ENCODE data around the gene APC. TPM values are rescaled to one million over a fixed set of nuclear protein-coding genes. Genes with fewer than 3 reads are reported as not detected.
"Not testable (repeated sequence)": the region's sequence is repeated elsewhere in the genome, so short reads cannot be mapped to it uniquely, and the experiment has no call there.

APC gene
- total and polyA plus RNA-seq, 4 donors = 4.1 to 103 (median 23.1) TPM

DNA sequence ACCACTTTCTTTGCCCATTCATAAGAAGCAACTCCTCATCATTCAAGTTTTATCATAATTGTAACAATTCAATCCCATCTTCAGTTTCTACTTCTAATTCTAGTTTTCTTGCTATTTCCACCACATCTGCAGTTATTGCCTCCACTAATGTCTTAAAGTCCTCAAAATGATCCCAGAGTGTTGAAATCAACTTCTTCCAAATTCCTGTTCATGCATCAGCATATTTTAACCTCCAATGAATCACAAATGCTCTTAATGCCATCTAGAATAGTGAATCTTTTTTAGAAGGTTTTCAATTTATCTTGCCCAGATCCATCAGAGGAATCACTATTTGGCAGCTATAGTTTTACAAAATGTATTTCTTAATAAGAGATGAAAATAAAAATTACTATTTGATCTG is 120.2 kb downstream of the APC start:
- no peak for DNase-seq
- TF ChIP-seq, protein P1, sequence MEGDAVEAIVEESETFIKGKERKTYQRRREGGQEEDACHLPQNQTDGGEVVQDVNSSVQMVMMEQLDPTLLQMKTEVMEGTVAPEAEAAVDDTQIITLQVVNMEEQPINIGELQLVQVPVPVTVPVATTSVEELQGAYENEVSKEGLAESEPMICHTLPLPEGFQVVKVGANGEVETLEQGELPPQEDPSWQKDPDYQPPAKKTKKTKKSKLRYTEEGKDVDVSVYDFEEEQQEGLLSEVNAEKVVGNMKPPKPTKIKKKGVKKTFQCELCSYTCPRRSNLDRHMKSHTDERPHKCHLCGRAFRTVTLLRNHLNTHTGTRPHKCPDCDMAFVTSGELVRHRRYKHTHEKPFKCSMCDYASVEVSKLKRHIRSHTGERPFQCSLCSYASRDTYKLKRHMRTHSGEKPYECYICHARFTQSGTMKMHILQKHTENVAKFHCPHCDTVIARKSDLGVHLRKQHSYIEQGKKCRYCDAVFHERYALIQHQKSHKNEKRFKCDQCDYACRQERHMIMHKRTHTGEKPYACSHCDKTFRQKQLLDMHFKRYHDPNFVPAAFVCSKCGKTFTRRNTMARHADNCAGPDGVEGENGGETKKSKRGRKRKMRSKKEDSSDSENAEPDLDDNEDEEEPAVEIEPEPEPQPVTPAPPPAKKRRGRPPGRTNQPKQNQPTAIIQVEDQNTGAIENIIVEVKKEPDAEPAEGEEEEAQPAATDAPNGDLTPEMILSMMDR (IDR thresholded peaks at IDR 0.05; ENCODE audit: control extremely low read depth, extremely low read depth) = no peak
- H3K36me3 ChIP-seq (ENCODE audit: control insufficient read depth in 4 of 4, insufficient read depth in 4 of 4, low read length in 4 of 4) = peaks cover 0 to 3% (median 0%) of the 10 kb centered on the region in 4 donors
- H3K27ac ChIP-seq (ENCODE audit: low read depth in 1 of 2, low read length in 1 of 2) = no peak overlapping the region
- H3K27me3 ChIP-seq (ENCODE audit: control insufficient read depth in 3 of 3, insufficient read depth in 3 of 3, low read length in 2 of 3) = no peaks in the 10 kb centered on the region
- H3K9ac ChIP-seq (ENCODE audit: insufficient read depth in 1 of 2, low read length in 2 of 2) = no peak overlapping the region
- H3K4me1 ChIP-seq (ENCODE audit: control insufficient read depth in 5 of 5, insufficient read depth in 5 of 5, low read length in 5 of 5) = peaks cover 0 to 11% (median 9%) of the 10 kb centered on the region in 5 donors
- H3K9me3 ChIP-seq (ENCODE audit: control insufficient read depth in 4 of 4, insufficient read depth in 3 of 4, low read length in 3 of 4) = peaks cover 0 to 2% (median under 1%) of the 10 kb centered on the region in 4 donors
- H3K4me3 ChIP-seq = no peak overlapping the region
- ATAC-seq (ENCODE audit: insufficient read depth, low FRiP score) = no peak

DNA sequence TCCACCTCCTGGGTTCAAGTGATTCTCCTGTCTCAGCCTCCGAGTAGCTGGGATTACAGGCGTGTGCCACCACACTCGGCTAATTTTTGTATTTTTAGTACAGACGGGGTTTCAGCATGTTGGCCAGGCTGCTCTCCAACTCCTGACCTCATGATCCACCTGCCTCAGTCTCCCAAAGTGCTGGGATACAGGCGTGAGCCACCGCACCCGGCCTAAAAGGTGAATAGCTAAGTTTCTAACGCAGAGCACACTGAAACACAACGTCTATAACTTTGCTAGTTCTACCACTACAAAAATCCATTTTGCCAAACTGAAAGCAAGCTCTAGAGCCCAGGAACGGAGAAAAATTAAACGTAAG is 122.9 kb downstream of the APC start:
- not testable (repeated sequence) for H3K9me3 ChIP-seq (ENCODE audit: control insufficient read depth in 4 of 4, insufficient read depth in 3 of 4, low read length in 3 of 4); H3K27me3 ChIP-seq (ENCODE audit: control insufficient read depth in 3 of 3, insufficient read depth in 3 of 3, low read length in 2 of 3); ATAC-seq (ENCODE audit: insufficient read depth, low FRiP score); DNase-seq
- peak overlapping the region; percentile 88 to 98 for H3K9ac ChIP-seq (ENCODE audit: insufficient read depth in 1 of 2, low read length in 2 of 2)
- peak overlapping the region; percentile 55 for H3K4me3 ChIP-seq
- peaks cover 0 to 17% (median 9%) of the 10 kb centered on the region in 5 donors for H3K4me1 ChIP-seq (ENCODE audit: control insufficient read depth in 5 of 5, insufficient read depth in 5 of 5, low read length in 5 of 5)
- peak overlapping the region; percentile 82 to 88 for H3K27ac ChIP-seq (ENCODE audit: low read depth in 1 of 2, low read length in 1 of 2)
- peaks cover 3 to 13% (median 8%) of the 10 kb centered on the region in 4 donors for H3K36me3 ChIP-seq (ENCODE audit: control insufficient read depth in 4 of 4, insufficient read depth in 4 of 4, low read length in 4 of 4)
- WGBS, 2 donors = 76 to 80% methylated on average over 11 of the region's 11 CpGs

DNA sequence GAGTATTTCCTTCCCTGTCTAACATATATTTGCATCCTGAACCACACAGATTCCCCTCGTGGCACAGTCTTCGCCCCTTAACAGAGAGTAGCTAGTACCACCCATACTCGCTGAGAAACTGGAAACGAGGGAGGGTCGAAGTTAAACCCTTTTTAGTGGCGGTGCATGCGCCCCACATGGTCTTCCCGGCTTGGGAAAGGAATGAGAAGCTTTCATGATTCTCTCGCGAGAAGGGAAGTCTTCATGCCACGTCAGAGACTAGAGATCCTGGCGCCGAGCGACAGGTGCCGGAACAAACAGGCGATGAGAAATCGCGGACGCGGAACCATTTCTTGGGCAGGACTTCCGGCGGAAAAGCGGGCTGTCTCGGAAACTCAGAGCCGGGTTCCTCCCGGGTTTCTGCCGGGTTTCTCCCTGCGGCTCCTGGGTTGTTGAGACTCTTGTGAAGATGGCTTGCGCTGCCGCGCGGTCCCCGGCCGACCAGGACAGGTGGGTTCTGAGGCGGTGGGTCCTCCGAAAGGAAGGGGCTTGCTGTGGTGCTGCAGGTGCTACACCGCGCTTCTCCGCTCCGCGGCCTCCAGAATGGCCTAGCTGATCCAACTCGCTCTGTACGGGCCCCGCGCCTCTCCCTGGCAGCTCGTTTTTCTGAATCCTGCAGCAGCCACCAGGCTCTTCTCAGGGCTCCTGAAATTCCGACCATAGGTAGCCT is 123.4 kb downstream of the APC start, which contains the start of gene SRP19:
SRP19 (plus strand) TSS at position 359 of the 709 bp plus-strand sequence; CDS start at position 449, 90 bp downstream.
- DNase-seq (peak; percentile 96 to 99 (median 98)), ATAC-seq (ENCODE audit: insufficient read depth, low FRiP score) (peak; percentile 96)
- Histone ChIP-seq H3K9me3 (ENCODE audit: control insufficient read depth in 4 of 4, insufficient read depth in 3 of 4, low read length in 3 of 4) (no peaks in the 10 kb centered on the region), H3K27me3 (ENCODE audit: control insufficient read depth in 3 of 3, insufficient read depth in 3 of 3, low read length in 2 of 3) (no peaks in the 10 kb centered on the region), H3K4me1 (ENCODE audit: control insufficient read depth in 5 of 5, insufficient read depth in 5 of 5, low read length in 5 of 5) (peaks cover 0 to 17% (median 9%) of the 10 kb centered on the region in 5 donors), H3K27ac (ENCODE audit: low read depth in 1 of 2, low read length in 1 of 2) (peak within 1 kb of the TSS; percentile 84 to 93), H3K4me3 (peak within 1 kb of the TSS; percentile 99), H3K9ac (ENCODE audit: insufficient read depth in 1 of 2, low read length in 2 of 2) (peak within 1 kb of the TSS; percentile 92 to 98), H3K36me3 (ENCODE audit: control insufficient read depth in 4 of 4, insufficient read depth in 4 of 4, low read length in 4 of 4) (peaks cover 3 to 13% (median 10%) of the 10 kb centered on the region in 4 donors)
- WGBS, 2 donors = 1 to 2% methylated on average over 47 of the region's 47 CpGs
- TF ChIP-seq, protein P1 (IDR thresholded peaks at IDR 0.05; ENCODE audit: control extremely low read depth, extremely low read depth) = no peak

DNA sequence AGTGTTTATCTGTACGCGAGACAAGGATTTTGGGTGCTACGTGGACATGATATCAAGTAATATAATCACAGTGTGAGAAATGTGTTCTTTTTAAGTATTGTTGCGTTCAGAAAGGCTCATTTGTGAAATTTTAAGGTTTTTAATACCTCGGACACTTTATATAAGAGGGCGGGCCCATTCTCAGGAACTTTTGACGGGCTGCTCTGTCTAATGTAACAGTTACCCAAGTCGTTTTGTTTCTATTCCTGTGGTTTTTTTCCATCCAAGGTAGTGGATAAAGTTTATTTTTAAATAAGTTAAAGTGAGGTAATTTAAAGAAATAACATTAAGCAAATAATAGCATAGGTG is 123.9 kb downstream of the APC start:
- H3K27ac ChIP-seq (ENCODE audit: low read depth in 1 of 2, low read length in 1 of 2) = peak overlapping the region; percentile 84 to 93
- H3K4me1 ChIP-seq (ENCODE audit: control insufficient read depth in 5 of 5, insufficient read depth in 5 of 5, low read length in 5 of 5) = peaks cover 0 to 17% (median 9%) of the 10 kb centered on the region in 5 donors
- peaks cover 3 to 14% (median 11%) of the 10 kb centered on the region in 4 donors for H3K36me3 ChIP-seq (ENCODE audit: control insufficient read depth in 4 of 4, insufficient read depth in 4 of 4, low read length in 4 of 4)
- 0 to 1% methylated on average over 8 of the region's 8 CpGs for WGBS, 2 donors
- TF ChIP-seq, protein P1 (IDR thresholded peaks at IDR 0.05; ENCODE audit: control extremely low read depth, extremely low read depth) = no peak
- no peaks in the 10 kb centered on the region for H3K9me3 ChIP-seq (ENCODE audit: control insufficient read depth in 4 of 4, insufficient read depth in 3 of 4, low read length in 3 of 4)
- DNase-seq = no peak
- H3K9ac ChIP-seq (ENCODE audit: insufficient read depth in 1 of 2, low read length in 2 of 2) = peak overlapping the region; percentile 92 to 98
- no peaks in the 10 kb centered on the region for H3K27me3 ChIP-seq (ENCODE audit: control insufficient read depth in 3 of 3, insufficient read depth in 3 of 3, low read length in 2 of 3)
- no peak for ATAC-seq (ENCODE audit: insufficient read depth, low FRiP score)
- H3K4me3 ChIP-seq = peak overlapping the region; percentile 99

Measured in lung (tissue), 12 donors.